Lung microvascular endothelial cell (primary cell): Measurements from ENCODE around the gene STC2. TPM values are rescaled to one million over a fixed set of nuclear protein-coding genes. Genes with fewer than 3 reads are reported as not detected.

ENCODE experiments used
- DNase-seq, 2 donors: peaks; one replicate each; pipeline versions ENCODE4 v3.0.0 to v3.0.0-alpha.2; 2010; ENCODE audit warnings: low read depth in 2 of 2
- total RNA-seq: library from RNA; depleted of rRNA; stranded (reverse); fragments of >200 nt; gene quantifications from 2 replicates; pipeline ENCODE4 v1.2.1, GENCODE V29; 2014

The STC2 gene
- total RNA-seq, 1 donor from 2014 or later = 36.3 TPM

DNA sequence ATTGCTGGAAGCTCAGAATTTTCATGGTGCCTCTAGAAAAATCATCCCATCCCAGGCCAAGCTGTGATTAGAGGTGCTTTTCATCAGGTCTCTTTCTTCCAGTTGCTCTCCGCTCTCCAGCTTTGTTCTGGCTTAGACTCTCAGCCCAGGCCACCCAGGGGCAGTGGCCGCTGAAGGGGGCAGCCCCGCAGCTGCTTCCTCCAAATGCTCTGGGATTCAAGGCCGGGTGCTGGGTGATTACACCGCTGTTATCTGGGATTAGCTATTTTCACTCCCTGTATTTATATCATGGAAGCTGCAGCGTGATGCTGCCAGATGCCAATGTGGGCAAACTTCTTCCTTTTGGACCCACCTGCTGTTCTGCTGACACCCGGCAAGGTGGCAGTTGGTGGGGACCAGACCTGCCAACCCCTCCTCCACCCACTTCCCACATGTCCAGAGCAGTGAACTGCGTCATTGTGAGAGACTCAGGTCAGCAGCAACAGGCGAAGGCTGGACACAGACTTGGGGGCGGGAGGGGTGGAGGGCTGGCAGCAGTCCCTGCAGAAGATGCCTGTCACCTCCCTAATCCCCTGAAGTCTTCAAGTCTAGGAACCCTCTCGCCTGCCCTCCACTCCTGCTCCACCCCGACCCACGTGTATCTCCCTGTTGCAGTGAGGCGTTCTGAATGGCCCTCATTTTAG, 59.3 kb downstream of the STC2 start:
- no peak for DNase-seq

DNA sequence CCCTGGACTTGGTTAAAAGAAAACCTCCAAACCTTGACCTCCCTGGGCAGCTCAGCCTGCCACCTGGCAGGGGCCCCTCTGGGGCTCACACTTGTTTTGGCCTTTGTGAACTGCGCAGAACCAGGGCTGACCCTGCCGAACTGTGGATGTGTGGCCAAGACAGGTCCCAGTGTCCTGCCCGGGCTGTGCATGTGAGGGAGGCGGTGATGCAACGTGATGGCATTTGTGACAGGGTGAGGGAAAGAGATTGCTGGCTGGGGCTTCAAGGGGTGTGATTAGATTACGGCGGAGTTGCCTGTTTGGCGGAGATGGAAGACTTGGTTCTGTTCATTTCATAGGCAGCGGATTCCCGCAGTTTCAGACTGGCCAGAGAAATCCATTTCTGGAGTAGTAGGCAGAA, 62.8 kb downstream of the STC2 start:
- DNase-seq = no peak

Other genes with a start within 250 kb of the STC2 start
- gene BNIP1, start 183.9 kb downstream of the STC2 start, total RNA-seq = 11.6 and 15.9 TPM in 2 replicates
- gene NKX2-5, start 93.2 kb downstream of the STC2 start, total RNA-seq = 0.22 TPM in 1 of 2 replicates, not detected in the other